Testis (tissue), 3 donors: Measurements from ENCODE around the gene DACT3. TPM values are rescaled to one million over a fixed set of nuclear protein-coding genes. Genes with fewer than 3 reads are reported as not detected.

ENCODE experiments used
- DNase-seq: peaks from one replicate; pipeline ENCODE4 v3.0.0-alpha.2; 2019
- H3K27ac ChIP-seq, 2 donors: fragments of 200-600 bp; sonication (generic); one replicate each; pipeline ENCODE4 v1.5.1; 2019
- H3K27me3 ChIP-seq: fragments of 200-600 bp; sonication (generic); one replicate; pipeline ENCODE4 v1.5.1; 2019
- H3K36me3 ChIP-seq: fragments of 200-600 bp; sonication (generic); one replicate; pipeline ENCODE4 v1.5.1; 2017; ENCODE audit warnings: low read depth; ENCODE audit errors: missing control alignments
- H3K4me1 ChIP-seq: fragments of 200-600 bp; sonication (generic); one replicate; pipeline ENCODE4 v1.5.1; 2019
- H3K4me3 ChIP-seq, 2 donors: fragments of 200-600 bp; sonication (generic); one replicate each; pipeline ENCODE4 v1.5.1; 2017 to 2019
- H3K9me3 ChIP-seq: fragments of 200-600 bp; sonication (generic); one replicate; pipeline ENCODE4 v1.5.1; 2017
- CTCF ChIP-seq, 3 experiments: fragments of 450-650 bp in 2 of 3; fragments of 200-600 bp in 1 of 3; sonication (generic) in 1 of 3; IDR thresholded peaks; one replicate each; pipeline ENCODE4 v1.5.1; 2016 to 2019; ENCODE audit warnings: antibody characterized with exemption in 3 of 3, mild to moderate bottlenecking in 2 of 3, moderate library complexity in 1 of 3
- POLR2A ChIP-seq: fragments of 450-650 bp; IDR thresholded peaks from one replicate; pipeline ENCODE4 v1.6.1; 2017; ENCODE audit warnings: antibody characterized with exemption, mild to moderate bottlenecking, moderate library complexity
- WGBS, 2 donors: methylation state at CpG; one replicate each; pipeline ENCODE4 v1.1.5; 2018; 5-methylcytosine and 5-hydroxymethylcytosine counted together
- intact Hi-C: fragments of 100-400 bp; cut with DNase I; formaldehyde crosslinking; loops from one replicate; pipeline ENCODE4 v1.15.1; 2023; ENCODE audit warnings: low total_unique reads
- polyA plus RNA-seq: library from polyadenylated mRNA; stranded (reverse); fragments of 350-450 nt; fragmentation: Illumina TruSeq; extraction: RNeasy Lipid Tissue Mini Kit (QIAGEN cat#74804); gene quantifications from one replicate; pipeline ENCODE4 v1.2.3, GENCODE V29; 2014; ENCODE audit warnings: low read depth, low replicate concordance; ENCODE audit not compliant: insufficient read depth
- total RNA-seq, 2 donors: library from RNA; depleted of rRNA; stranded (reverse); fragments of >200 nt; gene quantifications; one replicate each; pipeline ENCODE4 v1.2.3, GENCODE V29; 2016

The DACT3 gene
- total and polyA plus RNA-seq, 3 donors from 2014 or later = 17.2 to 30.6 (median 19.8) TPM

GRCh38 chr19:46617601-46618000, 43.4 kb downstream of the DACT3 start:
- no peak for DNase-seq
- TF ChIP-seq CTCF (IDR thresholded peaks at IDR 0.05) (no peak), POLR2A (no peak)
- Histone ChIP-seq H3K27ac (no peak overlapping the region), H3K9me3 (no peaks in the 10 kb centered on the region), H3K4me3 (no peak overlapping the region), H3K27me3 (no peaks in the 10 kb centered on the region), H3K4me1 (no peaks in the 10 kb centered on the region), H3K36me3 (no peaks in the 10 kb centered on the region)
- intact Hi-C loops = no loop called here
- 91 to 93% methylated on average over 6 of the region's 6 CpGs for WGBS, 2 donors

GRCh38 chr19:46616631-46617322, 44.2 kb downstream of the DACT3 start:
- intact Hi-C loops = no loop called here
- H3K4me3 ChIP-seq = no peak overlapping the region
- no peaks in the 10 kb centered on the region for H3K36me3 ChIP-seq
- no peaks in the 10 kb centered on the region for H3K4me1 ChIP-seq
- H3K9me3 ChIP-seq = no peaks in the 10 kb centered on the region
- TF ChIP-seq CTCF (IDR thresholded peaks at IDR 0.05) = no peak
- TF ChIP-seq POLR2A = no peak
- no peaks in the 10 kb centered on the region for H3K27me3 ChIP-seq
- peak; percentile 51 for DNase-seq
- WGBS, 2 donors = 44 to 71% methylated on average over 17 of the region's 17 CpGs
- no peak overlapping the region for H3K27ac ChIP-seq

GRCh38 chr19:46615966-46616365, 45.0 kb downstream of the DACT3 start:
- Histone ChIP-seq H3K4me1 (no peaks in the 10 kb centered on the region), H3K4me3 (no peak overlapping the region), H3K27me3 (no peaks in the 10 kb centered on the region), H3K27ac (no peak overlapping the region), H3K9me3 (no peaks in the 10 kb centered on the region), H3K36me3 (no peaks in the 10 kb centered on the region)
- no peak for DNase-seq
- TF ChIP-seq POLR2A (no peak), CTCF (IDR thresholded peaks at IDR 0.05) (no peak)
- WGBS, 2 donors = 91 to 93% methylated on average over 10 of the region's 10 CpGs
- intact Hi-C loops = no loop called here

GRCh38 chr19:46614114-46614722, 46.8 kb downstream of the DACT3 start:
- H3K4me1 ChIP-seq = no peaks in the 10 kb centered on the region
- H3K4me3 ChIP-seq = no peak overlapping the region
- no peaks in the 10 kb centered on the region for H3K27me3 ChIP-seq

More at GRCh38 chr19:46614114-46614722, 46.8 kb downstream of the DACT3 start:
- Histone ChIP-seq H3K27ac (no peak overlapping the region), H3K9me3 (no peaks in the 10 kb centered on the region), H3K36me3 (no peaks in the 10 kb centered on the region)
- no peak for TF ChIP-seq POLR2A
- TF ChIP-seq CTCF (IDR thresholded peaks at IDR 0.05) = peak; percentile 71 to 91 (median 82)
- peak; percentile 91 for DNase-seq
- intact Hi-C loops = no loop called here
- WGBS, 2 donors = 12 to 13% methylated on average over 11 to 12 of the region's 12 CpGs
